HepG2 (cell line): Measurements from ENCODE around the gene FOXRED2. TPM values are rescaled to one million over a fixed set of nuclear protein-coding genes. Genes with fewer than 3 reads are reported as not detected.

Source experiments
- ATAC-seq: fragments of 200-7000 bp; cut with Tn5 transposase; 3 replicates; pipeline ENCODE4 v1.9.1; 2020; ENCODE audit warnings: mild to moderate bottlenecking, moderate library complexity
- BruUV-seq: library from RNA; stranded (reverse); fragments of 400-500 nt; replicated peaks from 2 replicates; lab custom pipeline; 2021; lab: Mats Ljungman, UMichigan
- CTCF ChIA-PET: fragments of 300-600 bp; formaldehyde crosslinking; extraction: SDS; loops from one replicate; lab custom pipeline; 2021; ENCODE audit warnings: low total read pairs, inconsistent platforms, low intra/inter-chr PET ratio; lab: Yijun Ruan, JAX
- POLR2A ChIA-PET: fragments of 350-600 bp; sonication (Branson Sonifier 250); formaldehyde crosslinking; loops from one replicate; lab custom pipeline; 2020; ENCODE audit warnings: antibody characterized with exemption, inconsistent platforms; lab: Yijun Ruan, JAX
- DNase-seq: peaks from one replicate; pipeline ENCODE4 v3.0.0-alpha.2; 2015; ENCODE audit warnings: low spot score
- FAIRE-seq: peaks from 3 replicates; lab custom pipeline; 2011; peaks lifted over from hg19 to GRCh38; lab: Jason Lieb, UNC
- H2AFZ ChIP-seq: one replicate; pipeline ENCODE4 v1.6.1; 2011; ENCODE audit warnings: low read length, inconsistent platforms
- H3K27ac ChIP-seq: fragments of 300-600 bp; 3 replicates; pipeline ENCODE4 v1.8.0; 2011; ENCODE audit warnings: mixed run types, mild to moderate bottlenecking, mixed read lengths, low read length, inconsistent platforms; ENCODE audit not compliant: insufficient read depth; ENCODE audit errors: extremely low read length
- H3K27me3 ChIP-seq, 2 experiments: fragments of 200-600 bp in 1 of 2; 2 replicates in 1 of 2; 3 replicates in 1 of 2; pipeline versions ENCODE4 v1.6.0 to v1.8.0; 2011; ENCODE audit warnings: low read length in 2 of 2, mild to moderate bottlenecking in 2 of 2, moderate library complexity in 2 of 2, inconsistent platforms in 1 of 2; ENCODE audit not compliant: insufficient read depth in 2 of 2, control insufficient read depth in 1 of 2
- H3K36me3 ChIP-seq, 2 experiments: fragments of 200-600 bp in 1 of 2; replicated peaks in 1 of 2; 2 replicates in 1 of 2; 3 replicates in 1 of 2; pipeline versions ENCODE4 v1.5.1 to v1.8.0; 2011; ENCODE audit warnings: low read length in 2 of 2, inconsistent platforms in 1 of 2; ENCODE audit not compliant: insufficient read depth in 2 of 2, control insufficient read depth in 1 of 2
- H3K4me1 ChIP-seq: 2 replicates; pipeline ENCODE4 v1.5.1; 2012; ENCODE audit warnings: low read length, inconsistent platforms; ENCODE audit not compliant: insufficient read depth
- H3K4me2 ChIP-seq: 2 replicates; pipeline ENCODE4 v1.6.0; 2011; ENCODE audit warnings: low read depth, low read length, inconsistent platforms
- H3K4me3 ChIP-seq, 3 experiments: fragments of 200-600 bp in 1 of 3; sonication (generic), shearing (Covaris generic) in 1 of 3; replicated peaks in 1 of 3; 2 replicates each; pipeline ENCODE4 v1.5.1; 2011 to 2016; ENCODE audit warnings: low read length in 3 of 3, inconsistent platforms in 2 of 3, low read depth in 2 of 3, mild to moderate bottlenecking in 2 of 3, control low read depth in 1 of 3, mixed read lengths in 1 of 3; ENCODE audit not compliant: insufficient read depth in 1 of 3
- H3K79me2 ChIP-seq: one replicate; pipeline ENCODE4 v1.6.1; 2011; ENCODE audit warnings: low read length, inconsistent platforms; ENCODE audit not compliant: insufficient read depth
- H3K9ac ChIP-seq: 2 replicates; pipeline ENCODE4 v1.6.0; 2011; ENCODE audit warnings: mild to moderate bottlenecking, low read depth, low read length, inconsistent platforms; ENCODE audit not compliant: insufficient read depth
- H3K9me3 ChIP-seq: 2 replicates; pipeline ENCODE4 v1.5.1; 2012; ENCODE audit warnings: mild to moderate bottlenecking, low read length
- H4K20me1 ChIP-seq: 2 replicates; pipeline ENCODE4 v1.6.0; 2011; ENCODE audit warnings: inconsistent platforms, mild to moderate bottlenecking, low read length, moderate library complexity; ENCODE audit not compliant: insufficient read depth
- ATF1 ChIP-seq: IDR thresholded peaks from 2 replicates; pipeline ENCODE4 v1.6.1; 2016; ENCODE audit warnings: mild to moderate bottlenecking, control low read depth
- ETV5 ChIP-seq: IDR thresholded peaks from 2 replicates; pipeline ENCODE4 v1.6.1; 2018; ENCODE audit warnings: missing biosample characterization, missing genetic modification reagents, inconsistent platforms, borderline replicate concordance
- ZNF629 ChIP-seq: sonication (generic); formaldehyde crosslinking; conservative IDR thresholded peaks from 2 replicates; pipeline ENCODE4 v1.5.0; 2020; ENCODE audit warnings: missing genetic modification reagents
- WGBS: methylation state at CpG from one replicate; pipeline ENCODE4 v1.1.6; 2017; ENCODE audit warnings: low lambda C conversion rate; 5-methylcytosine and 5-hydroxymethylcytosine counted together
- in situ Hi-C: cut with HindIII; loops from 2 replicates; pipeline ENCODE4 v1.10.0; 2017; ENCODE audit warnings: low pct_unique_long_range_greater_than_20kb; ENCODE audit not compliant: extremely low pct_ligation_motif_present
- intact Hi-C: fragments of 100-400 bp; cut with micrococcal nuclease; formaldehyde crosslinking; loops from one replicate; pipeline ENCODE4 v1.10.0; 2022; ENCODE audit not compliant: unreplicated experiment
- polyA plus RNA-seq, 8 experiments: library from polyadenylated mRNA; depleted of rRNA in 3 of 8; stranded (reverse) in 7 of 8; unstranded in 1 of 8; fragments of >200 nt; fragmentation: Illumina TruSeq in 4 of 8; extraction: Trizol in 4 of 8; gene quantifications; 2 replicates each; pipeline versions ENCODE4 v1.2.1 to v1.2.3, GENCODE V29; 2011 to 2016; ENCODE audit warnings: low read depth in 4 of 8, missing spikeins in 1 of 8, mixed read lengths in 1 of 8; ENCODE audit not compliant: insufficient read depth in 1 of 8
- total RNA-seq, 5 experiments: library from RNA; depleted of rRNA; stranded (reverse); fragments of >200 nt; fragmentation: Illumina TruSeq; extraction: Trizol; gene quantifications; 2 replicates each; pipeline ENCODE4 v1.2.3, GENCODE V29; 2016; ENCODE audit warnings: low read depth in 1 of 5
- TF ChIP-seq, protein P1 (sequence below): sonication (generic); formaldehyde crosslinking; IDR thresholded peaks from 2 replicates; pipeline ENCODE4 v1.4.0; 2020; ENCODE audit warnings: missing genetic modification reagents, borderline replicate concordance

Gene FOXRED2
- total and polyA plus RNA-seq, 2 of the 13 experiments (the other 11 are each of a cell fraction or from before 2014, with no cell fraction given), result 9.3 to 28.1 TPM

DNA sequence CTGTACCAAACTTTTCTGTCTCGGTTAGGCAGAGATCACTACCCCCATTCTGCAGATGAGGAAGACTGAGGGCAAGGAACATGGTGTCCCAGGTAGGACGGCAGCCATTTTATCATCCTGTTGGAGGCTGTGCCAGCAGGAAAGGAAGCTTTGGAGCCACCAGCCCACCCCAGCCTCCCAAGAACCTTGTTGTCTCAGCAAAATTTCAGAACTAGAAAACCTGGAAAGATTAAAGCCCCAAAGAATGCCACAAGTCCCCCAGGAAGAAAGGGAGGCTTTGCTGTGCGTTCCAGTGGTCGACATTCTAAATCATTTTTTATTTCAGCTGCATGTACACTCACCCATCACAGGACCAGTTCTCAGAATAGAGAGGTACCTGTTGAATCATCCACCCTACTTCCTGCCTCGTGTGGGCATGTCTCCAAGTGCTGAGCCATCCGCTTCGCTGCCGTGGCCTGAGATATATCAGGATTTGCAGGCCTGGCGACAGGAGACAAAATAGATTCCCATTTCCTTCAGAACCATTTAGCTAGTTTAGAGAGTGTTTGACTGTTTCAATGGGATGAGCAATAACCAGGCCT is 35.1 kb upstream of the FOXRED2 start:
- Histone ChIP-seq H2AFZ (no peak overlapping the region), H3K4me3 (no peak overlapping the region), H3K27me3 (peaks cover 5 to 47% of the 10 kb centered on the region in 2 experiments; a peak in 4 of 5 replicates), H3K9ac (no peak overlapping the region), H3K4me1 (0 out of 2 replicates have a peak, but pooled peaks cover 9% of the 10 kb centered on the region), H3K9me3 (no peaks in the 10 kb centered on the region), H3K27ac (no peak overlapping the region), H3K79me2 (no peaks in the 10 kb centered on the region), H3K4me2 (no peak overlapping the region), H3K36me3 (no peaks in the 10 kb centered on the region), H4K20me1 (no peaks in the 10 kb centered on the region)
- WGBS, result 13% methylated on average over 9 of the region's 9 CpGs
- DNase-seq (no peak), ATAC-seq (no peak), FAIRE-seq (no peak)
- ChIA-PET POLR2A (no interaction called here), CTCF (no interaction called here)
- BruUV-seq, result no TSS peak
- in situ Hi-C loops (loop anchor here (10.0 kb wide), 1 partner anchor 233 kb away; the partner anchor contains the start of gene IFT27), intact Hi-C loops (loop anchor here (10.0 kb wide), 1 partner anchor 233 kb away; the partner anchor contains the start of gene IFT27)
- TF ChIP-seq ETV5 (CRISPR knock-in tag), result no peak
- TF ChIP-seq, protein P1, sequence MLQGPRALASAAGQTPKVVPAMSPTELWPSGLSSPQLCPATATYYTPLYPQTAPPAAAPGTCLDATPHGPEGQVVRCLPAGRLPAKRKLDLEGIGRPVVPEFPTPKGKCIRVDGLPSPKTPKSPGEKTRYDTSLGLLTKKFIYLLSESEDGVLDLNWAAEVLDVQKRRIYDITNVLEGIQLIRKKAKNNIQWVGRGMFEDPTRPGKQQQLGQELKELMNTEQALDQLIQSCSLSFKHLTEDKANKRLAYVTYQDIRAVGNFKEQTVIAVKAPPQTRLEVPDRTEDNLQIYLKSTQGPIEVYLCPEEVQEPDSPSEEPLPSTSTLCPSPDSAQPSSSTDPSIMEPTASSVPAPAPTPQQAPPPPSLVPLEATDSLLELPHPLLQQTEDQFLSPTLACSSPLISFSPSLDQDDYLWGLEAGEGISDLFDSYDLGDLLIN (CRISPR knock-in tag), result no peak
- no peak for TF ChIP-seq ATF1
- TF ChIP-seq ZNF629 (CRISPR knock-in tag), result peak; percentile 78
